Measurements from ENCODE around the gene PAQR6. TPM values are rescaled to one million over a fixed set of nuclear protein-coding genes. Genes with fewer than 3 reads are reported as not detected.

The PAQR6 gene
- total RNA-seq, 4 donors from 2014 or later, result 0.63 to 2.3 (median 1.3) TPM

GRCh38 chr1:156281693-156282478 lies 34.0 kb upstream of the PAQR6 start:
- no peaks in the 10 kb centered on the region for H3K27me3 ChIP-seq
- peak overlapping the region in 2 of 3 donors; percentile 64 to 90 for H3K27ac ChIP-seq
- H3K9me3 ChIP-seq, result no peaks in the 10 kb centered on the region
- no peak for TF ChIP-seq CTCF (IDR thresholded peaks at IDR 0.05)
- no peak for TF ChIP-seq POLR2A (IDR thresholded peaks at IDR 0.05)
- peaks cover 16 to 21% of the 10 kb centered on the region in 2 donors for H3K4me1 ChIP-seq
- peak; percentile 24 to 30 for DNase-seq
- 6 to 10% methylated on average over 22 of the region's 22 CpGs for WGBS, 2 donors
- intact Hi-C loops (cut with DNase I), result no loop called here
- H3K4me3 ChIP-seq (replicated peaks in 1 of 3), result peak overlapping the region; percentile 33 to 94 (median 61)
- H3K36me3 ChIP-seq, result peaks cover 16 to 18% of the 10 kb centered on the region in 2 donors

- peaks cover 22 to 24% of the 10 kb centered on the region in 2 donors for H3K36me3 ChIP-seq
- no peak for DNase-seq
- H3K4me1 ChIP-seq, result peaks cover 16 to 21% of the 10 kb centered on the region in 2 donors
- no peaks in the 10 kb centered on the region for H3K9me3 ChIP-seq
- H3K27me3 ChIP-seq, result no peaks in the 10 kb centered on the region
- intact Hi-C loops (cut with DNase I), result no loop called here
- peak overlapping the region in 1 of 3 donors; percentile 94 for H3K4me3 ChIP-seq (replicated peaks in 1 of 3)
- H3K27ac ChIP-seq, result no peak overlapping the region
- TF ChIP-seq POLR2A (IDR thresholded peaks at IDR 0.05) (no peak), CTCF (IDR thresholded peaks at IDR 0.05) (no peak)
- WGBS, 2 donors, result 32 to 36% methylated on average over 8 of the region's 8 CpGs
Observed at GRCh38 chr1:156281281-156281680, 33.4 kb upstream of the PAQR6 start.

GRCh38 chr1:156279837-156280236 lies 32.0 kb upstream of the PAQR6 start:
- DNase-seq, result no peak
- H3K4me1 ChIP-seq, result peaks cover 16 to 21% of the 10 kb centered on the region in 2 donors
- H3K4me3 ChIP-seq (replicated peaks in 1 of 3), result no peak overlapping the region
- TF ChIP-seq CTCF (IDR thresholded peaks at IDR 0.05) (no peak), POLR2A (IDR thresholded peaks at IDR 0.05) (no peak)
- H3K27me3 ChIP-seq, result no peaks in the 10 kb centered on the region
- 87 to 92% methylated on average over 3 of the region's 3 CpGs for WGBS, 2 donors
- H3K27ac ChIP-seq, result no peak overlapping the region
- H3K9me3 ChIP-seq, result no peaks in the 10 kb centered on the region
- intact Hi-C loops (cut with DNase I), result no loop called here
- H3K36me3 ChIP-seq, result peaks cover 36 to 38% of the 10 kb centered on the region in 2 donors

GRCh38 chr1:156276966-156277381 lies 29.1 kb upstream of the PAQR6 start:
- Histone ChIP-seq H3K27ac (no peak overlapping the region), H3K4me1 (peaks cover 9 to 10% of the 10 kb centered on the region in 2 donors), H3K27me3 (no peaks in the 10 kb centered on the region), H3K36me3 (peaks cover 64 to 67% of the 10 kb centered on the region in 2 donors), H3K4me3 (replicated peaks in 1 of 3) (no peak overlapping the region), H3K9me3 (no peaks in the 10 kb centered on the region)
- intact Hi-C loops (cut with DNase I), result no loop called here
- no peak for TF ChIP-seq POLR2A (IDR thresholded peaks at IDR 0.05)
- no peak for TF ChIP-seq CTCF (IDR thresholded peaks at IDR 0.05)
- WGBS, 2 donors, result 76 to 86% methylated on average over 6 of the region's 6 CpGs
- no peak for DNase-seq

GRCh38 chr1:156276532-156276931 lies 28.7 kb upstream of the PAQR6 start:
- Histone ChIP-seq H3K36me3 (peaks cover 68 to 71% of the 10 kb centered on the region in 2 donors), H3K4me1 (peaks cover 4 to 7% of the 10 kb centered on the region in 2 donors), H3K4me3 (replicated peaks in 1 of 3) (no peak overlapping the region), H3K9me3 (no peaks in the 10 kb centered on the region), H3K27ac (no peak overlapping the region), H3K27me3 (no peaks in the 10 kb centered on the region)
- TF ChIP-seq POLR2A (IDR thresholded peaks at IDR 0.05) (no peak), CTCF (IDR thresholded peaks at IDR 0.05) (no peak)
- intact Hi-C loops (cut with DNase I), result no loop called here
- no peak for DNase-seq

Data from thyroid gland (tissue), 4 donors.